Glomerular visceral epithelial cell (primary cell): ENCODE data around the gene GMPPA.

Experiments used
- DNase-seq: peaks from one replicate; pipeline ENCODE4 v3.0.0-alpha.2; 2016; ENCODE audit errors: extremely low spot score

GMPPA gene

GRCh38 chr2:219506153-219506801 is 7.6 kb downstream of the GMPPA start:
- no peak for DNase-seq

- no peak for DNase-seq
Measured at GRCh38 chr2:219506802-219507526, 8.3 kb downstream of the GMPPA start.

GRCh38 chr2:219507581-219508443 is 9.1 kb downstream of the GMPPA start:
- no peak for DNase-seq

- no peak for DNase-seq
Measured at GRCh38 chr2:219508444-219508734, 9.7 kb downstream of the GMPPA start.

- DNase-seq: no peak
Measured at GRCh38 chr2:219508971-219509779, 10.5 kb downstream of the GMPPA start.

- DNase-seq: peak; percentile 56
Measured at GRCh38 chr2:219509780-219510511, 11.3 kb downstream of the GMPPA start.

GRCh38 chr2:219510512-219511135 is 11.9 kb downstream of the GMPPA start:
- DNase-seq: no peak

GRCh38 chr2:219511547-219512325 is 13.0 kb downstream of the GMPPA start:
- no peak for DNase-seq

- no peak for DNase-seq
Measured at GRCh38 chr2:219512524-219513216, 14.0 kb downstream of the GMPPA start.

- DNase-seq: no peak
Measured at GRCh38 chr2:219513787-219514186, 15.1 kb downstream of the GMPPA start.

GRCh38 chr2:219514196-219514761 is 15.6 kb downstream of the GMPPA start, which contains the start of gene ASIC4:
Gene ASIC4 (plus strand): TSS chr2:219514482. CDS start chr2:219514725, 243 bp downstream.
- no peak for DNase-seq

GRCh38 chr2:219514836-219515235 is 16.1 kb downstream of the GMPPA start:
- DNase-seq: no peak

GRCh38 chr2:219515874-219516629 is 17.4 kb downstream of the GMPPA start:
- DNase-seq: no peak

- no peak for DNase-seq
Measured at GRCh38 chr2:219516888-219517287, 18.2 kb downstream of the GMPPA start.

GRCh38 chr2:219517954-219518778 is 19.5 kb downstream of the GMPPA start:
- DNase-seq: no peak

- no peak for DNase-seq
Measured at GRCh38 chr2:219519526-219519916, 20.8 kb downstream of the GMPPA start.

GRCh38 chr2:219520079-219520478 is 21.4 kb downstream of the GMPPA start:
- no peak for DNase-seq
